DND-41 (cell line): Measurements from ENCODE around the gene TMEM250.

Experiments
- ATAC-seq: fragments of 200-7000 bp; cut with Tn5 transposase; 3 replicates; pipeline ENCODE4 v1.9.1; 2021; ENCODE audit warnings: low read depth; ENCODE audit not compliant: insufficient read depth
- DNase-seq: peaks from one replicate; pipeline ENCODE4 v3.0.0-alpha.2; 2020
- H2AFZ ChIP-seq: 2 replicates; pipeline ENCODE4 v1.6.0; 2012; ENCODE audit warnings: low read depth, low read length
- H3K27ac ChIP-seq: 2 replicates; pipeline ENCODE4 v1.5.1; 2012; ENCODE audit warnings: low read length, inconsistent platforms
- H3K27me3 ChIP-seq: fragments of 200-600 bp; sonication (generic); 2 replicates; pipeline ENCODE4 v1.6.0; 2012; ENCODE audit warnings: low read length, mild to moderate bottlenecking, inconsistent platforms; ENCODE audit not compliant: insufficient read depth, poor library complexity
- H3K36me3 ChIP-seq: 2 replicates; pipeline ENCODE4 v1.5.1; 2012; ENCODE audit warnings: low read length, inconsistent platforms; ENCODE audit not compliant: insufficient read depth
- H3K4me1 ChIP-seq: 2 replicates; pipeline ENCODE4 v1.5.1; 2012; ENCODE audit warnings: mild to moderate bottlenecking, low read length; ENCODE audit not compliant: insufficient read depth
- H3K4me2 ChIP-seq: 2 replicates; pipeline ENCODE4 v1.6.0; 2012; ENCODE audit warnings: mild to moderate bottlenecking, moderate library complexity, low read length, inconsistent platforms; ENCODE audit not compliant: insufficient read depth
- H3K4me3 ChIP-seq, 2 experiments: fragments of 200-600 bp in 1 of 2; shearing (Covaris generic) in 1 of 2; 2 replicates each; pipeline ENCODE4 v1.5.1; 2012 to 2016; ENCODE audit warnings: inconsistent platforms in 2 of 2, low read length in 2 of 2, mild to moderate bottlenecking in 2 of 2, low read depth in 1 of 2, moderate library complexity in 1 of 2
- H3K79me2 ChIP-seq: 2 replicates; pipeline ENCODE4 v1.6.0; 2012; ENCODE audit warnings: low read length, inconsistent platforms; ENCODE audit not compliant: insufficient read depth
- H3K9ac ChIP-seq: 2 replicates; pipeline ENCODE4 v1.6.0; 2012; ENCODE audit warnings: low read depth, mild to moderate bottlenecking, inconsistent platforms, low read length, moderate library complexity
- H3K9me3 ChIP-seq: 2 replicates; pipeline ENCODE4 v1.5.1; 2012; ENCODE audit warnings: low read length, moderate library complexity, mild to moderate bottlenecking, inconsistent platforms; ENCODE audit not compliant: insufficient read depth, severe bottlenecking
- H4K20me1 ChIP-seq: 2 replicates; pipeline ENCODE4 v1.6.0; 2012; ENCODE audit warnings: low read length; ENCODE audit not compliant: insufficient read depth
- CTCF ChIP-seq: IDR thresholded peaks from 2 replicates; pipeline ENCODE4 v1.5.1; 2012; ENCODE audit warnings: borderline replicate concordance, low read length, moderate library complexity, mild to moderate bottlenecking; ENCODE audit not compliant: poor library complexity, severe bottlenecking; ENCODE audit errors: extremely low read depth
- EZH2 ChIP-seq: IDR thresholded peaks from 3 replicates; pipeline ENCODE4 v1.6.1; 2012; ENCODE audit warnings: borderline replicate concordance, low read depth, mild to moderate bottlenecking, moderate library complexity, low read length, inconsistent platforms; ENCODE audit not compliant: severe bottlenecking

The TMEM250 gene

GRCh38 chr9:136128436-136128835 lies 9.8 kb upstream of the TMEM250 start:
- no peaks in the 10 kb centered on the region for H3K36me3 ChIP-seq
- no peaks in the 10 kb centered on the region for H3K4me1 ChIP-seq
- no peak overlapping the region for H3K27ac ChIP-seq
- ATAC-seq (no peak), DNase-seq (no peak)
- TF ChIP-seq CTCF (no peak), EZH2 (no peak)
- H3K9me3 ChIP-seq = no peaks in the 10 kb centered on the region
- H3K79me2 ChIP-seq = no peaks in the 10 kb centered on the region
- no peak overlapping the region for H3K4me2 ChIP-seq
- no peaks in the 10 kb centered on the region for H4K20me1 ChIP-seq
- no peak overlapping the region for H3K9ac ChIP-seq
- no peak overlapping the region for H2AFZ ChIP-seq
- no peak overlapping the region for H3K4me3 ChIP-seq
- H3K27me3 ChIP-seq = no peaks in the 10 kb centered on the region

DNA sequence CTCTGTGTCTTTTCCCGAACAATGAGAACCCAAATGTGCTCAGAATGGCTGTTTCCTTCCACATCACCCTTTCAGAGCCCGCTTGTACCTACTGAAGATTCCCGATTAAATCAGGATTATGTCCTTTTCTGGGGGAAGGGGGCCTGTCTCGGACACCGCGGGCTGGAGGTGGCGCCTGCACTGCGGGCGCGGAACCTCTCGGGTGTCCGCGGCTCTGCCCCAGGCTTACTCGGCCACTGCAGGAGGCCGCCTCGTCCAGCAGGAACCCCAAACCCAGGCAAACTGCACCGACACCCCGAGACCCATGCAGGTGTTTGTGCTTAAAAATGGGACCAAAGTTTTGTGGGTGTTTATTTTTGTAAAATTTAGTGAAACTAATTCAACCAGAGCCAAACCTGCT lies 8.6 kb upstream of the TMEM250 start:
- no peak for TF ChIP-seq CTCF
- Histone ChIP-seq H3K27me3 (no peaks in the 10 kb centered on the region), H2AFZ (no peak overlapping the region), H3K4me2 (no peak overlapping the region), H3K79me2 (no peaks in the 10 kb centered on the region), H3K9ac (no peak overlapping the region), H3K9me3 (no peaks in the 10 kb centered on the region), H3K4me1 (no peaks in the 10 kb centered on the region), H3K4me3 (no peak overlapping the region), H4K20me1 (no peaks in the 10 kb centered on the region), H3K27ac (no peak overlapping the region), H3K36me3 (no peaks in the 10 kb centered on the region)
- DNase-seq (no peak), ATAC-seq (no peak)

DNA sequence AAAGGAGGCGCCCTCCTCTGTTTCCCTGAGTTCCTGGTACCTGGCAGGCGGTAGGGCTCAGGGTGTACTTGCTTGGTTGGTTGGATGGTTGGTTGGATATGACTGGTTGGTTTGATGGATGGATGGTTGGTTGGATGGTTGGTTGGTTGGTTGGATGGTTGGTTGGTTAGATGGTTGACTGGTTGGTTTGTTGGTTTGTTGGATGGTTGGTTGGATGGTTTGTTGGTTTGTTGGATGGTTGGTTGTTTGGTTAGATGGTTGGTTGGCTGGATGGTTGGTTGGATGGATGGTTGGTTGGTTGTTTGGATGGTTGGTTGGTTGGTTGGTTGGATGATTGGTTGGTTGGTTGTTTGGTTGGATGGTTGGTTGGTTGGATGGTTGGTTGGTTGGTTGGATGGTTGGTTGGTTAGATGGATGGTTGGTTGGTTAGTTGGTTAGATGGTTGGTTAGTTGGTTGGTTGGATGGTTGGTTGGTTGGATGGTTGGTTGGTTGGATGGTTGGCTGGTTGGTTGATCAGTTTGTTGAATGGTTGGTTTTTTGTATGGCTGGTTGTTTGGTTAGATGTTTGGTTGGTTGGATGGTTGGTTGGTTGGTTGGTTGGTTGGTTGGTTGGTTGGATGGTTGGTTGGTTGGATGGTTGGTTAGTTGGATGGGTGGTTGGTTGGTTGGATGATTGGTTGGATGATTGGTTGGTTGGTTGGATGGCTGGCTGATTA lies 6.5 kb upstream of the TMEM250 start:
- H3K9ac ChIP-seq = no peak overlapping the region
- no peak overlapping the region for H3K4me3 ChIP-seq
- no peak overlapping the region for H3K27ac ChIP-seq
- ATAC-seq (no peak), DNase-seq (no peak)
- H4K20me1 ChIP-seq = no peaks in the 10 kb centered on the region
- no peaks in the 10 kb centered on the region for H3K36me3 ChIP-seq
- no peak overlapping the region for H2AFZ ChIP-seq
- no peaks in the 10 kb centered on the region for H3K9me3 ChIP-seq
- peaks cover 3% of the 10 kb centered on the region; the same call in 1 of the 2 replicates for H3K79me2 ChIP-seq
- H3K27me3 ChIP-seq = no peaks in the 10 kb centered on the region
- peaks cover 5% of the 10 kb centered on the region for H3K4me1 ChIP-seq
- no peak for TF ChIP-seq CTCF
- TF ChIP-seq EZH2 = no peak
- H3K4me2 ChIP-seq = no peak overlapping the region
